Choroid plexus epithelial cell (primary cell): ENCODE data around the gene SLC17A7.
A peak's percentile ranks its signal among the peaks of the same experiment; 100 is the strongest.

ENCODE experiments used
- DNase-seq: peaks from one replicate; pipeline ENCODE4 v3.0.0-alpha.2; 2010; ENCODE audit warnings: low read depth
- H3K4me3 ChIP-seq: 2 replicates; pipeline ENCODE4 v1.5.1; 2011; ENCODE audit warnings: low read depth, mild to moderate bottlenecking, control low read depth, low read length, moderate library complexity
- CTCF ChIP-seq: conservative IDR thresholded peaks from 2 replicates; pipeline ENCODE4 v1.5.1; 2011; ENCODE audit warnings: low read depth, mild to moderate bottlenecking, control low read depth, inconsistent platforms, low read length, moderate library complexity

The SLC17A7 gene

DNA sequence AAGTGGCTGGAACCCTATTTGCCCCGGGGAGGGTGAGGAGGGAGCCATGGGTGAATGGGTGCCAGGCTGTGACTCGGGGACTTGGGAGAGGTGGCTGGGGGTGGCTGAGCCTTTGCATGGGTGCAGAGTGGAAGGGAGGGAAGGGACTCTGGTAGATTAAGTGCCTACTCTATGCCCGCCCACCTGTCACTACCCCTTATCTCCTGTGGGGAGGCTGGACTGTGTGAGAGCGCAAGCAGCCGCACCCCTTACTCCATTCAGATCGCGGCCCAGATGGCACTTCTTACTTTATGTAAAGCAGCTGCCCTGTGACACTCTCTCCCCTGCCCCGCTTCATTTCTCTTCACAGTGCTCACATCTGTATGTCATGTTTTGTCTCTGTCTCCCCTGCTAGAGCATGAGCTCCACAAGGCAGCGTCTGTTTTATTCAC lies 50.4 kb downstream of the SLC17A7 start:
- H3K4me3 ChIP-seq = no peak overlapping the region
- no peak for DNase-seq
- TF ChIP-seq CTCF = no peak

GRCh38 chr19:49390131-49390928 lies 51.0 kb downstream of the SLC17A7 start:
- no peak for DNase-seq
- no peak overlapping the region for H3K4me3 ChIP-seq
- no peak for TF ChIP-seq CTCF

GRCh38 chr19:49389406-49389805 lies 51.9 kb downstream of the SLC17A7 start:
- no peak for TF ChIP-seq CTCF
- no peak for DNase-seq
- no peak overlapping the region for H3K4me3 ChIP-seq

- H3K4me3 ChIP-seq = no peak within 1 kb of the TSS
- no peak for TF ChIP-seq CTCF
- peak; percentile 57 for DNase-seq
Observed at GRCh38 chr19:49387936-49388372, 53.4 kb downstream of the SLC17A7 start, which contains the start of gene KASH5. Gene KASH5, plus strand, starts transcription at chr19:49388249. Its CDS starts 2,635 bp downstream, at chr19:49390884.

- TF ChIP-seq CTCF = no peak
- no peak for DNase-seq
Observed at GRCh38 chr19:49383599-49383998, 57.7 kb downstream of the SLC17A7 start.

GRCh38 chr19:49382639-49383038 lies 58.7 kb downstream of the SLC17A7 start:
- DNase-seq = no peak
- H3K4me3 ChIP-seq = no peak overlapping the region
- no peak for TF ChIP-seq CTCF

More at GRCh38 chr19:49383599-49383998, 57.7 kb downstream of the SLC17A7 start:
- H3K4me3 ChIP-seq = no peak overlapping the region

- no peak for TF ChIP-seq CTCF
- DNase-seq = no peak
- no peak overlapping the region for H3K4me3 ChIP-seq
Observed at GRCh38 chr19:49380391-49380790, 60.9 kb downstream of the SLC17A7 start.
